Left kidney (tissue), 2 donors: ENCODE measurements around the gene FARP1. TPM values are rescaled to one million over a fixed set of nuclear protein-coding genes. Genes with fewer than 3 reads are reported as not detected.

Experiments used
- DNase-seq: peaks from one replicate; pipeline ENCODE4 v3.0.0-alpha.2; 2013
- polyA plus RNA-seq: library from polyadenylated mRNA; unstranded; fragments of 120-200 nt; gene quantifications from one replicate; pipeline ENCODE4 v1.2.1, GENCODE V29; 2013; ENCODE audit not compliant: insufficient read length

Gene FARP1
- polyA plus RNA-seq, 1 donor = 298 TPM

DNA sequence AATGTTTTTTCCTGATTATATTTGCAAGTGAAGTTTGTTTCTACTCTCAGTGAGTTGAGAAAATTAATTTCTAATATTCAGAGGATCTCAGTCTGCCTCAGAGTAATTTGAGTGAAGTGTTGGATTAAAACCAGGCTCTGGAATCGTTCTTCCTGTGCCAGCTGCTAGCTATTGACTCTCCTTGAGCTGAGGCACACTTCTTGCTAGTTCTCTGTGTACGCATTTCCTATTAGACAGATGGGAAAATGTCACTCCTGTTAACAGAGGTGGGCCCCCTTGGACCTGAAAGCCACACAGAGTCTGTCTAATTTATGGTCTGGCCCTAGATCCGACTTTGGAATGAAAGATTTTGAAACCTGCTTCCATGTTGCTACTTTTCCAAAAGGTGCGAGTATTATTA is 141.8 kb downstream of the FARP1 start:
- DNase-seq = no peak

DNA sequence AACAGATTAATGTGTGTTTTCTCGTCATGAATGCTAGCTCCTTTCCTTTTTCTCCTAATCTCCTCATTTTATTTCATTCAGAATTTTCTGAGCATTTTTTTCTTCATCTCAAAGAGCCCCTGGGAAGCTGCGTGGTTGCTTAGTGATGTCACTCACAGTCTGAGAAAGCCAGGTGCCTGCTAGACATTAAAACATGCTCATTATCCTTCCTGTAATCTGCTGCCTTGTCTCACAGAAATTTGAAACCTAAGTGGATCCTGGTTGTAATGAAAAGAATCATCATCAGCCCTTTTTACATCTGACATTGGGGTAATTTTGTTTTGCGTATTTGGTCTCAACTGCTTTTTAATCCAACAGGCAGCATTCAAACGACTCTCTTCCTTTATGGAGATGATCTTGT is 142.4 kb downstream of the FARP1 start:
- DNase-seq = no peak

DNA sequence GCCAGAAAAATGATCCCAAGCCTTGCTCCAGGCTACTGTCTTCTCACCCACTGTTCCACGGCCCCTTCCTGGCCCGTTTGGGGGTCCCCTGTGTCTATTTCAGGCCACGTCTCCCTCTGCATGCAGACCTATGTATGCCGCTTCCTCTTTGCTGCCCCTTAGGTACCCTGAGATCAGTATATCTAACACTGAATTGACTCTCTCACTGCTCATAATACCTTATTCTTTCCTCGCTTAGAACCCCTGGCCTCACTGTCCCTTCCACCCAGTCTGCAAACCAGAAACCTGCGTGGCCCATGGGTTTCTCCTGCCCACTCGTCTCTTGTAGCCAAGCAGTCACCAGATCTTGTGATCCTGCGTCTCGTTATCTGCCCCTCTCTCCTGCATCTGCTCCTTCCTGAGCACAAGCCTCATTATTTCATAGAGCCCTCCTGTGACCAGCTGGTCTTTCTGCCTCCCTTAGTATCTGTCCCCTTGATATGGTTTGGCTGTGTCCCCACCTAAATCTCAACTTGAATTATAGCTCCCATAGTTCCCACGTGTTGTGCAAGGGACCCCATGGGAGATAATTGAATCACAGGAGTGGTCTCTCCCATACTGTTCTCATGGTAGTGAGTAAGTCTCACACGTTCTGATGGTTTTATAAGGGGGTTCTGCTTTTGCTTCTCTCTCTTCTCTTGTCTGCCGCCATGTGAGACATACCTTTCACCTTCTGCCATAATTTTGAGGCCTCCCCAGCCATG is 143.1 kb downstream of the FARP1 start:
- no peak for DNase-seq

DNA sequence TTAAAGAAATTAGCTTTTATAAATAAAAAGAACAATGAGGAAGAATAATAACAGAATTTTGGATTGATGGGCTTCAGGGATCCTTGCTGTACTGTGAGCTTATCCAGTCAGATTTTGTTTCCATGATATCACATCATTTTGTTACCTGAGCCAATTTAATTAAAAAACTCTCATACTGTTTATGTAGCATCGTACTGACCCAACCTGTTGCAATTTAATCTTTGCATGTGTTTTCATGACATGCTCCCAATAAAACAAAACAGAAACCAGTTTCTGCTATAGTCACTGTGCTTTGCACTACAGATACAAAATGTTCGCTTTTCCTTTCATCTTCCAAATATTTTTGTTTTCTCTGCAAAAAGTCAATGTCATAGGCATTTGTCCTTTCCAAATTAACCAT is 143.9 kb downstream of the FARP1 start:
- no peak for DNase-seq

GRCh38 chr13:98288211-98288610 is 145.3 kb downstream of the FARP1 start:
- no peak for DNase-seq

DNA sequence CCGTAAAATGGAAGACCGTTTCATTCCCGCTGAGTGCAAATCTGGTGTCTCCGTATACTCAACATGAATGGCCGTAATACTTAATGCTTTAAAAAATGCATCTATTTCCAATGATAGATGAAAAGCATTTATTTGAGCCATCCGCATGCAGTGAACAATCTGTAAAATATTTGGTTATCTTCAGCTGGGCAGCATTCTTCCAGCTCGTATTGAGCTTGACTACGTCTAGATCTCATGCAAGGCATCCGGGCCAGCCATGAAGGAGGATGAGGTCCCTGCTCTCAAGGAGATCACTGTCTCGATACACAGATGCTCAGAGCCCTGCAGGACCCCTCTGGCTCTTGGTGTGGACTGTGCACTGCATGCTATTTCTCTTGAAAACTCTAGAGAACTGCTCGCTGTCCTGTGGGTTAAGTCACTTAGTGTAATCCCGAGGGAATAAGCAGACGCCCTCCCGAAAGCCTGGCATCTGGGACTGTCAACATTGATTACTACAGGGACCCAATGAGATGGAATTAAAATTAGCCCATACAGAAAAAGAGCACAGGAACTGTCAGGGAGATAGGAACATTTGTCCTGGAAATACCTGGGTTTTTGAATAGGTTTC is 146.5 kb downstream of the FARP1 start:
- no peak for DNase-seq

DNA sequence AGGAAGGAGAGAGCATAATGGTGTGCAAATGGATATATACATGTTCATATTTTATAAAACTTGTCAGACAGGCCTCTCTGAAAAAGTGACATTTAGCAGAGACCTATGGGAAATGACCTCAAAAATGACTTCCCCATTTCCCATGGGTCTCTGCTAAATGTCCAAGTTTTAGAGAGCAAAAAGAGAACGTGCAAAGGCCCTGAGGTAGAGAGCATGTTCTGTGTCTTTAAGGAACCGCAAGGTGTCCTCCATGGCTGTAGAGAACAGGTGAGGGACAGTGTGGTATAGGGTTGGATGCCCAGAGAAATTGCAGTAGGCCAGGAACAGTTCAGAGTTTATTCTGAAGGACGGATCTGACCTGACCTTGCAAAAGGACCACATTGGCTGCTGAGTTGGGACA is 147.4 kb downstream of the FARP1 start:
- DNase-seq = no peak

GRCh38 chr13:98291658-98292057 is 148.8 kb downstream of the FARP1 start:
- DNase-seq = no peak

DNA sequence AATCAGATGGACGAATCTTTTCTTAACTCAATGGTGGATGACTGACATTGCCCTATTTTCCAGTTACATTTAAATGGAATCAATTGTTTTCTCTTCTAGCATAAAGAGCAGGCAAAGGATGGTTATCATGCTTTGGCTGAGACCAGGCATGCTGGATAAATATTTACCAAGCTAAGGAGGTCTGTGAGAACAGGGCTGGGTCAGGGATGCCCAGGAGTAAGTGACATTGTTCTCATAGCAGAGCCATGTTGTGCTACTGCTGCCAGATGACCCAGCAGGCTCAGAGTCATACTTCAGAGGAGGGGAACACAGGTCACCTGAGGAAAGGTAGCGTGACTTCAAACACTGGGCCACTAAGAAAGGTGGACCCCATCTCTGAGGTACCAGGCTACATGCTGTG is 150.2 kb downstream of the FARP1 start:
- DNase-seq = no peak

DNA sequence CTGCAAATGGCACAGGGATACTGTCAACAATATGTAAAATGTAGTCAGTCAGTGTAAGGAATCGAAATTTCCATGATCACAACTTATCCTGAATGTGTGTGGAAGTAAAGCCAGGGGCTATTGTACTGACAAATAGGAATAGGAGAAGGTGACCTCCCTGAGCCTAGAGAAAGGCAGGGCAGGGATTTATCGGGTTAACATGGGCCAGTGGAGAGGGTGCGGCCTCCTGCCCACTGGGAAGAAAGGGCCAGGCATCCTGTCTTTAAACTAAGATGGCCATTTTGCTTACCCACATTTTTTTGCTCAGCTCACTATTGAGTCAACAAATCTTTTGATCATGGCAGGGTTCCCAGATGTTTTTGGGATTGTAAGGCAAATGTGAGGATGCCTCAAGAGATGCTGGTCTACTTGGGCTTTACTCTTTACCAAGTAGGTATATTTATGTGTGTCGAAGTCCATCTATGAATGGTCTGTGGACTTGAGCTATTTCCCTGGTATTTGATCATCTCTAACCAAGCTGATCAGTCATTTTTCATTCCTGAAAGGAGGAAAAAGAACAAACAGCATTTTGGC is 150.8 kb downstream of the FARP1 start:
- no peak for DNase-seq

- no peak for DNase-seq
Measured at GRCh38 chr13:98295371-98295770, 152.5 kb downstream of the FARP1 start.

- DNase-seq = no peak
Measured at GRCh38 chr13:98297051-98297450, 154.2 kb downstream of the FARP1 start.

DNA sequence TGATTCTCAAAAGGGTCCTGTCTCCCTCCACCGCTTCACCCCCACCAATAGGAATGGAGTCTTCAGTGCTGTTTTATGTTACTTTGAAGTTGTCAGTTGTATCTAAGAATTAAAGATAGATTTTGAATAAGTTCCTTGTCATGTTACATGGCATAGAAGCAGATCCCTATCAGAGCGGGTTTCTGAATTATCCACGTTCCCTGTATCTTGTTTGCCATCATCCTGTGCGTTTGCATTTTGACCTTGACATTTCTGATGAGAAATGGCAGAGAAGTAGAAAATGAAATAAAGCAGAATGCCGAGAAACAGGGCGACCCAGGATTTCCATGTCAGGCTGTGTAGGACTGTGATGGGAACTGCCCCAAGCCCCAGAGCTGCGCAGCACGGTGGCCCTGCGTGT is 154.9 kb downstream of the FARP1 start:
- no peak for DNase-seq

DNA sequence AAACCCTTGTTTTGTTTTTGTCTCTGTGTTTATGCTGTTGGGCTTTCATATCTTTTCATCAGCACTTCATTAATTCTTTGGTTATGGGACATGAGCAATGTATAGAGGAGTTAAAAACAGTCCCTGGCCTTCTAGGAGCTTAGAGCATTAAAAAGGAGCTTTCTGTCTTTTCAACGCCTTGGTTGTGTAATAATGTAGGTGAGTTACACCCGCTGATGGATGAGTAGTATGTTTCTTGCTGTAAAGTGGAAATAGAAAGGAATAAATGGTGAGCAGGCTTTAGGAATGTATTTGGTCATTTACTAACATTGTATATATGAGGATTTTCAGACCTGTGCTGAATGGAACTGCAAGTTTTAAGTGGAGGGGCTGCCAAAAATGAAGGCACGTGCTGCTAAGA is 155.7 kb downstream of the FARP1 start:
- no peak for DNase-seq

GRCh38 chr13:98299235-98299965 is 156.5 kb downstream of the FARP1 start:
- no peak for DNase-seq

DNA sequence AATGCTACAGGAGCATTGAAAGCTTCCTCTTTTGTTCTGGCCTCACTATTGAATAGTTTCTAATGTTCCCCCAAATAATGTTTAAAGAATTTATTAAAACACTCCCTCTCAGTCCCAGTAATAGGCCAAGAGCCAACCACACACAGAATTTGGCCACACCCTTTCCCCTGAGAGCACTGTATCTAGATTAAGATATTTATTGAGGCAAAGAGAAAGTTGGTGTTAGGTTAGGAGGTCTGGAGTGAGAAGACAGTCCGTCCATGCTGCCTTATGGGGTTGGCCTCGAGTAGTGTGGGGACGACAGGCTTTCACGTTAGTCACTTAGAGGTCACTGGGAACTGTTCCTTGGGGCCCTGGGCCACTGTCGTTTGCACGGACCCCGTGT is 157.1 kb downstream of the FARP1 start:
- no peak for DNase-seq

DNA sequence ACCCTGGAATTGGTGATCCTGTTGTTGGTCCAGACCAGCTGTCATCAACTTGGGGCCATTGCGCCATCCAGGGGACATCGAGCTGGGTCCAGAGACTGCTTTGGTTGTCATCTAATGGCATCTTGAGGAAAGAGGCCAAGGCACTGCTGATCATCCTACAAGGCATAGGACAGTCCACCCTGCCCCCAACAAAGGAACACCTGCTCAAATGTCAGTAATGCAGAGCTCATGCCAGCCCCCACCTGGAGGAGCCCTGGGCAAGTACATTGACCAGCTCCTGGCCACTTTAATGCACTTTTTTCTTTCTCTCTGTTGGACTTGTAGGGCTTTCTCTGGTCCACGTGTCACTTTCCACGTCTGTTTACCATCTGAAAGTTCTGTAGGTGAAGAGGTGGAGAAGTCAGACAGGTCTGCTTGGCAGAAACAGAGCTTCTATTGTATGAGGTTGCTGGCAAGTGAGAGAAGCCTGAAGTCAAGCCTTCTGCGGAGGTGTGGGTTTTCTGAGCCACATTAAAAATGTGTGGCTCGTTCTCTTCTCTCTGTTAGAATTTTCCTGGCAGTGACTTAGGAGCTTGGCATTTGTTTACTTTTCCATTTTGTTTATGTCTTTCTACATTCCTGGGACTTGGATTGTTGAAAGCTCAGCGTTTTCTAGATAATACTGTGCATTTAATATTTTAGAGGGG is 158.2 kb downstream of the FARP1 start:
- DNase-seq = no peak

- DNase-seq = no peak
Measured at GRCh38 chr13:98301721-98302120, 158.8 kb downstream of the FARP1 start.

GRCh38 chr13:98303858-98304257 is 161.0 kb downstream of the FARP1 start:
- no peak for DNase-seq

DNA sequence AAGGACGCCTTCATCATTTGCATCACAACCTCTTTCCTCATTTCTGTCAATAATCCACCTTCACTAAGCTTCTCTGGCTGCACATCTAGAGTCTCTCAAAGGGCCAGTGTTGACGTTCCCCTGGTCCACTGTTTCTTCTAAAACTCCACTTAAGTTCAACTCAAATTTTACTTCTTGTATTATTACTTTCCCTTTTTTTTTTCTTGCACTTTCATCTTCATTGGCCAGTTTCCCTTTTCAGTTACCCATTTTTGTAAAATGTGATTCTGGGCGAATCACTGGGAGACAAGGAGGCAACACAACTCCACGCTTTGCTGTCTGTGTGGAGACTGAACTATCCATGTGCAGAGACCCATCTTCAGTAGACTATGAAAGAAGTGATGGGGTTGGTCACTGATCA is 162.8 kb downstream of the FARP1 start:
- DNase-seq = no peak

DNA sequence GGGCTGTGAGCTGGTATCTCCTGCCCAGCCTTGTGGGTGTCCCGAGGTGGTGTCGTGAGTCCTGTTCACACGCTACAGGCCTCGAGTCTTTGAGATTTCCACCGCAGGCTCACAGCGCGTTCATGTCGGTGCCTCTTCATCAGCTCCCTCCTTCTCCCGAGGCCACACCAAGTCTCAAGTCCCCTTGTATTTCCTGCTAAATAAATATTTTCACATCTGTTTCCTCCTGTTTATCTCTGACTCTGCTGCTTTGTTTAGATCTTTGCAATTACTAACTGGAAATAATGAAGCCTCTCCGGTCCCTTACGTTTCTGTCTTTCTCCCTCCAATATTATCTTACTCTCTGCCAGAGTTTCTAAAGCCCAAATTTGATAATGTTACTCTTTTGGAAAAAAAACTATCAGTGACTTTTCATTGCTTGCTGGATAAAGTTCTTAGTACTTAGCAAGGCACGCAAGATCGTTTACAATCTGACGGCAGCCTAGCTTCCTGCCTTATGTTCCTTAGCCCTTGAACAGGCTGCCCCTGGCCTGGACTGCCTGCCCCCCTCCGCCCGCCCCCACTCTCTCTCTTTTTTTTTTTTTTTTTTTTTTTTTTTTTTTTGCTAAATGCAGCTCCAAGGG is 164.7 kb downstream of the FARP1 start:
- DNase-seq = no peak
